ENCODE data around the gene CHP1.
"Not testable (repeated sequence)": the region's sequence is repeated elsewhere in the genome, so short reads cannot be mapped to it uniquely, and the experiment has no call there.

CHP1 gene

GRCh38 chr15:41207687-41208448, 23.2 kb upstream of the CHP1 start:
- no peak for TF ChIP-seq CTCF (conservative IDR thresholded peaks at IDR 0.05)
- no peak overlapping the region for H3K27ac ChIP-seq

- TF ChIP-seq CTCF (conservative IDR thresholded peaks at IDR 0.05): no peak
- no peak overlapping the region for H3K27ac ChIP-seq
These were observed 15.4 kb upstream of the CHP1 start for GRCh38 chr15:41215708-41216107.

GRCh38 chr15:41218851-41219250, 12.2 kb upstream of the CHP1 start:
- H3K27ac ChIP-seq: no peak overlapping the region
- TF ChIP-seq CTCF (conservative IDR thresholded peaks at IDR 0.05): no peak

- H3K27ac ChIP-seq: no peak overlapping the region
- TF ChIP-seq CTCF (conservative IDR thresholded peaks at IDR 0.05): no peak
These were observed 11.7 kb upstream of the CHP1 start for GRCh38 chr15:41219381-41219780.

DNA sequence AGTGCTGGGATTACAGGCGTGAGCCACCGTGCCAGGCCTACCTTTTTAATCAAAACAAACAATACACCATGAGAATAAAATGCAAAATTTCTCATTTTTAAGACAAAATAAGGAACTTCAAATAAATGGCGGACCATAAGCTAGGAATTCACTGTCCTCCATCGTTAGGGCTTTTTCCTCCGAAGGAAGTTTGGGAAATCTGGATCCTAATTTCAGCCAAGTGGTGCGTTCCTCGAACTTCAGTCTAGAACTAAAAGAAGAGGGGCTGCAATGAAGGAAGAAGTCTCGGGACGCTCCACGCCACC, 771 bp upstream of the CHP1 start:
- H3K27ac ChIP-seq: peak overlapping the region; percentile 73
- TF ChIP-seq CTCF (conservative IDR thresholded peaks at IDR 0.05): no peak

DNA sequence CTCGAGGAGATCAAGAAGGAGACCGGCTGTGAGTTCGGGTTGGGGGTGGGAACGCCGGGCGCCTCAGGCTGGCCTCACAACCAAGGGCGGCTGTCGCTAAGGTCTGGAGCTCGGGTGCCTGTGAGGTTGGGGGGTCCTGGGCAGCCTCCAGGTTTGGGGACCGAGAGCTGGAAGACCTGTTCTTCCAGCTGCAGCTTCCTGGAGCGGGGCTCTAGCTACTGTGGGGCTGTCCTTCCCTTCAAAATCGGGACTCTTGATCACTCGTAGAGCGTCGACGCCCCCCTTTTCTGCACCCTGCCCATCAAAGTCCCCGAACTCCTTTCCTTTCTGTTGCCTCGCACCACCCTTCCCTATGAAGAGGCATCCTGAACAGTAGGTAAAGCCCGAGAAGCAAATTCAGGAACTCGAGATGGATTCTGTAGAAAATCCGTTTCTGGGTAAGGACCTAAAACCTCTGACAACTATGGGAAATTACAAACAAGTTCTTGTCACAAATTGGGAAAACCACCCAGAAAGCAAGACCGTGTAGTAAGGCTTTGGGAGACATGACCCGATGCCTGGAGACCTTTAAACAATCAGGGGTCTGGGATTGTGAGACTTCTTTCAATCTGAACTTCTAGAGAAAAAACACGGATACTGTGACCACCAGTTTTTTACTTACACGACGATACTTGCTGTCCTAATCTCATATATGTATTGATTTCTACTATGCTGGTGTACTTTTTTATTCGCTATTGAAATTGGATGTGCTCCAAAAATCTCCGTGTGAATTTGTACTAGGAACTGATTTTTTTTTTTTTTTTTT, 556 bp downstream of the CHP1 start:
- TF ChIP-seq CTCF (conservative IDR thresholded peaks at IDR 0.05): no peak
- H3K27ac ChIP-seq: peak overlapping the region; percentile 73

DNA sequence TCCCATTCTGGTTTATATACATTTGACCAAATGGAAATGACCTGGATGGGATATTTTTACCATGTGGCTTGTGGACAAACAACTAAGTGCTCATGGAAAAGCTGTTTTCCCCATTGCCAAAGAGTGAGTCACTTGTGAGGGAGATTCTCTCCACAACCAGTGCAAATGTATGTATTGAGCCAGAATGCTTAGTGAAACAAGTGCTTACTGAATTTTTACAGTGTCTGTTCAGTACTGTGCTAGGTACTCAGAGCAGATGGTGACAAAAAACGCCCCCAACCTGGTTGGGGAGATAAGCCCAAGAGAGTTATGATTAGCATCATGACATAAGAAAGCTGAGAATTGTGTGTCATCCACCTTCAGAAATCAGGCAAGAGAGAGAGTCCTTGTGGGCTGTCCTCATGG, 2.3 kb downstream of the CHP1 start:
- H3K27ac ChIP-seq: no peak overlapping the region
- no peak for TF ChIP-seq CTCF (conservative IDR thresholded peaks at IDR 0.05)

- H3K27ac ChIP-seq: not testable (repeated sequence)
These were observed 4.2 kb downstream of the CHP1 start for GRCh38 chr15:41235228-41235627.

Measured in VCaP (cell line).